Vagina (tissue), 2 donors: ENCODE measurements around the gene SCGB1D2.

Source experiments
- CTCF ChIP-seq, 3 experiments: fragments of 450-650 bp in 2 of 3; fragments of 200-600 bp in 1 of 3; sonication (generic) in 1 of 3; IDR thresholded peaks; one replicate each; pipeline ENCODE4 v1.5.1; 2017 to 2019; ENCODE audit warnings: antibody characterized with exemption in 3 of 3, mild to moderate bottlenecking in 2 of 3, moderate library complexity in 2 of 3
- POLR2A ChIP-seq, 2 donors: fragments of 450-650 bp; IDR thresholded peaks; one replicate each; pipeline ENCODE4 v1.6.1; 2017; ENCODE audit warnings: antibody characterized with exemption in 2 of 2, mild to moderate bottlenecking in 2 of 2, moderate library complexity in 2 of 2
- POLR2AphosphoS5 ChIP-seq, 2 donors: sonication (generic); formaldehyde crosslinking; IDR thresholded peaks; one replicate each; pipeline ENCODE4 v1.9.0; 2017; ENCODE audit warnings: antibody characterized with exemption in 2 of 2, mild to moderate bottlenecking in 2 of 2, low read depth in 1 of 2; ENCODE audit not compliant: insufficient read depth in 1 of 2

- TF ChIP-seq CTCF (IDR thresholded peaks at IDR 0.05) (no peak), POLR2AphosphoS5 (IDR thresholded peaks at IDR 0.05; ENCODE audit: insufficient read depth in 1 of 2, low read depth in 1 of 2) (no peak), POLR2A (IDR thresholded peaks at IDR 0.05) (no peak)
Measured at GRCh38 chr11:62233730-62234129, 8.3 kb upstream of the SCGB1D2 start.
